ENCODE measurements around the gene MAD2L2.

MAD2L2 gene

DNA sequence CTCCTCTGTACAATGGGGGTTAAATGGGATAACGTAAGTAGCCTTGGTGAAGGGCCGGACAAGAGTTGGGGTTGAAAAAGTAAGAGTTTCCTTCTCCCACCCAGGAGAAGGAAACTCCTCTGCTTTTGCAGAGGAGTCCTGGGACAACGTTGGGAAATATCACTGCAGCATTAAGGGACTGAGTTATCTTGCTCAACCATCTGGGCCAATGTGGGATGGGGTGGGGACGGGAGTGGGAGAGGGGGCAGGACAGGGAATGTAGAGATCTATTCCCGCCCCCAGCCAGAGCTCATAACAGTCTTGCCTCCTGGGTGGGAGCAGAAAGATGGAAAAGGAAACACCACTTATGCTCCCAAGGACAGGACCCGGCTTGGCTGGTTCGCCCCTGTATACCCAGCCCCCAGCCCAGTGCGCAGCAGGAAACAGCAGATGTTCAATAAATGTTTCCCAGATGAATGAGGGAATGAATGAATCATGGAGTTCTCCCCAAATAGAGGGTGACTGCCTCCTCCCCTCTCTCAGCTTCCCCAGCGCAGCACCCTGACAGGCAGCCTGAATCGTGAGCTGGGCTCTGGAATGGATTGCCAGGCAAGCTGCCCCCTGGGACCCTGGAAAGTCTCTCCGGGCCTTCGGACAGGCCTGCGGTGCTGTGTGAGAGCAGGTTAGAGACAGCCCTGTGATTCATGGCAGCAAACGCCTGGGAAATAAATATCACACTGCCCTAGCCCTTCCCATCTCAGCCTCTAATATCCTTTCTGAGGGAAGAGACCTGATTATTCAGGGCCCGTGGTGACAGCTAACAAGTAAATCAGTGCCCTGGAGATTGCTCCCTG is 51.5 kb downstream of the MAD2L2 start:
- DNase-seq (ENCODE audit: low read depth) = no peak

DNA sequence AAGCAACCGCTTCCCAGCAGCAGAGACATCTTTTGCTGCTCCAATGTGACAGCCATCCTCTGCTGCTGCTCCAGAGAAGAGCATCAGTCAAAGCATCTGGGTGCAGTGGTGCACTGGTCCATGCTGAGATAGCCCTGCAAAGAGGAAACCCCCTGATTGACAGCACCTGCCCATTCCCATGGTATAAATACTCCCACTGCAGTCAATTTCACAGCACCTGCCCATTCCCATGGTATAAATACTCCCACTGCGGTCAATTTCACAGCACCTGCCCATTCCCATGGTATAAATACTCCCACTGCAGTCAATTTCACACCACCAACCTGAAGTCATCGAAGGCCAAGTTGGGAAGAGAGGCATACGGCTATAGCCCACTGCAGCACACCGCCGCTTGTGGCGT is 52.2 kb downstream of the MAD2L2 start:
- DNase-seq (ENCODE audit: low read depth) = no peak

DNA sequence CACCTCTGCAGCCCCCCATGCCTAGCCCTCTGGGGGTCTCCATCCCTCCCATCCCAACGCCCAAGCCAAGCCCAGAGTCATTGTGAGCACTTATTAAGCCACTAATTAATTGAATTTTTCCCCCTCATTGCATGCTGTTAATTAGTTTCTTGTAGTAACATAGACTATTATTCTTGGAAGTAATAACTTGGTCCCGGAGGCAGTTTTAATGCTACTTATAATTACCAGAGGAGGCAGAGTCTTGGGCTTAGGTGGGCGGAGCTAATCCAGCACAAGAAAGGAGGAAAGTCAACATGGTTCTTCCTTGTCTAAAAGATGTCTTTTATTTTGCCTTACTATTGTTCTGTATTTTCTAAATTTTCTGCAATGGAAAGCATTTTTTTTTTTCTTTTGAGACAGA is 54.4 kb downstream of the MAD2L2 start:
- DNase-seq (ENCODE audit: low read depth) = no peak

Data from activated T-cell treated with anti-CD3 and anti-CD28 coated beads for 48 hours (primary cell).